Uterus (tissue), 2 donors: ENCODE results near the gene ANKRD34B.

ENCODE experiments used
- CTCF ChIP-seq, 4 experiments: fragments of 200-600 bp in 2 of 4; fragments of 450-650 bp in 2 of 4; sonication (generic) in 2 of 4; IDR thresholded peaks; one replicate each; pipeline ENCODE4 v1.5.1; 2016 to 2019; ENCODE audit warnings: antibody characterized with exemption in 4 of 4, mild to moderate bottlenecking in 2 of 4, moderate library complexity in 1 of 4
- POLR2A ChIP-seq, 2 donors: fragments of 450-650 bp; IDR thresholded peaks; one replicate each; pipeline ENCODE4 v1.6.1; 2016; ENCODE audit warnings: antibody characterized with exemption in 2 of 2, mild to moderate bottlenecking in 1 of 2, moderate library complexity in 1 of 2

- TF ChIP-seq CTCF (IDR thresholded peaks at IDR 0.05), result no peak
- TF ChIP-seq POLR2A (IDR thresholded peaks at IDR 0.05), result no peak
Measured at GRCh38 chr5:80566711-80567259, 3.3 kb downstream of the ANKRD34B start.
